ENCODE data around the gene MRFAP1L1. TPM values are rescaled to one million over a fixed set of nuclear protein-coding genes. Genes with fewer than 3 reads are reported as not detected.
A peak's percentile ranks its signal among the peaks of the same experiment; 100 is the strongest.

MRFAP1L1 gene
- total RNA-seq, 1 donor from 2014 or later, result 52.5 TPM

DNA sequence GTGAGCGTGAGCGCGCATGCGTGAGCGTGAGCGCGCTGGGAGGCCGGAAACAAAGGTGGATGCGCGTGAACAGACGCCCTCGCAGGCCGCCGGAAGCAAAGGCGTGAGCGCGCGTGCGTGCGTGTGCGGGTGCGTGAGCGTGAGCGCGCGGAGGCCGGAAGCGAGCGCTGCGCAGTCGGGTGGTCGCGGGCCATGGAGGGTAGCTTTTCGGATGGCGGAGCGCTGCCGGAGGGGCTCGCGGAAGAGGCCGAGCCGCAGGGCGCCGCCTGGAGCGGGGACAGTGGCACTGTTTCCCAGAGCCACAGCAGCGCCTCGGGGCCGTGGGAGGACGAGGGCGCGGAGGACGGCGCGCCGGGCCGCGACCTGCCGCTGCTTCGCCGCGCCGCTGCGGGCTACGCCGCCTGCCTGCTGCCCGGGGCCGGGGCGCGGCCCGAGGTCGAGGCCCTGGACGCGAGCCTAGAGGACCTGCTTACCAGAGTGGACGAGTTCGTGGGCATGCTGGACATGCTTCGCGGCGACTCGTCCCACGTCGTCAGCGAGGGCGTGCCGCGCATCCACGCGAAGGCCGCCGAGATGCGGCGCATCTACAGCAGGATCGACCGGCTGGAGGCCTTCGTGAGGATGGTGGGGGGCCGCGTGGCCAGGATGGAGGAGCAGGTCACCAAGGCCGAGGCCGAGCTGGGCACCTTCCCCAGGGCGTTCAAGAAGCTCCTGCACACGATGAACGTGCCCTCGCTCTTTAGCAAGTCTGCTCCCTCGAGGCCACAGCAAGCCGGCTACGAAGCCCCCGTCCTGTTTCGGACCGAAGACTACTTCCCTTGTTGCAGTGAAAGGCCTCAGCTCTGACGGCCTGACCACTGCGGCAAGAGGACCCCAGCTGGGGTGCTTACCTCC, 6.6 kb upstream of the MRFAP1L1 start, which contains the start of gene BLOC1S4:
BLOC1S4 (plus strand) TSS at position 157 of the 894 bp plus-strand sequence; CDS start at position 193, 36 bp downstream.
- DNase-seq (ENCODE audit: low spot score), result peak; percentile 88

DNA sequence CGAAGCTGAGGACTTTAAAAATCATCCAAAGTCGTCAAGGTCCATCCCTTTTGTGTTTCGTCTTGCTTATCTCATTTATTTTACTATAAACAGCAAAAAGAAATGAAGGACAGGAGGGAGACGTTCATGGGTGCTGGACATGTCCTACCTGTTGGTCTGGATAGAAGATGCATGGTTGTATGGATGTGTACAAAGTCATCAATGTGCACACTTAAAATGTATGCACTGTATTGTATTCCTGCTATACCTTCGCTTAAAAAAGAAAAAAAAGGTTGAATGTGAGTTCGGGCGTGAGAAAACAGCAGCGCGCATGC, 6.0 kb upstream of the MRFAP1L1 start:
- no peak for DNase-seq (ENCODE audit: low spot score)

DNA sequence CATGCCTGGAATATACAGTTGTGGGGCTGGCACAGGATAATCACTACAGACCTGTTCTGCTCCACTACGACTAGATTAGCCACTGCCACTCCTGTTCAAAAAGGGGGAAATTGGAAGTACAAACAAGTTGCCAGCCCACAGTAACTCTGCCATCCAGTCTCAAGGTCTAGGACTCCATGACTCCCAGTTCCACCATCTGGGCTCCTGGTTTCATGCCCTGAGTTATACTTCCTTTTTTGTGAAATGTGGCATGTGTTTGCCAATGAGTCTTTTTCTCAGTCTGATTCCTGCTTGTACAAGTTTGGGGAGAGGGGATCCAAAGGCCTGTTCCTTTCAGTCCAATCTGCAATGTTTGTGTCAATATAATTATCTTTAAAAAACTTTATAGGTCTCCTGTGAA, 5.3 kb upstream of the MRFAP1L1 start:
- no peak for DNase-seq (ENCODE audit: low spot score)

DNA sequence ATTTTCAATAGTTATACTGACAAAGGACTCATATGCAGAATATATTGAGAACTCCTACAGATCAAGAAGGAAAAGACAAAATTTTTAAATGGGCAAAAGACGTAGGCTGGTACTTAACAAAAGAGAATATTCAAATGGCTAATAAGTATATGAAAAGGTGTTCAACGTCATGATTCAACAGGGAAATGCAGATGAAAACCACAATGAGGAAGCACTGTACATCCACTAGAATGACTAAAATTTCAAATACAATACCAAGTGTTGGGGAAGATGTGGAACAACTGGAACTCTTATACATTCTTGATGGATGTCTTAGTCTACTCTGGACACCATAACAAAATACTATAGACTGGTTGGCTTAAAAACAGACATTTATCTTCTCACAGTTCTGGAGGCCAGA, 1.3 kb upstream of the MRFAP1L1 start:
- DNase-seq (ENCODE audit: low spot score), result no peak

DNA sequence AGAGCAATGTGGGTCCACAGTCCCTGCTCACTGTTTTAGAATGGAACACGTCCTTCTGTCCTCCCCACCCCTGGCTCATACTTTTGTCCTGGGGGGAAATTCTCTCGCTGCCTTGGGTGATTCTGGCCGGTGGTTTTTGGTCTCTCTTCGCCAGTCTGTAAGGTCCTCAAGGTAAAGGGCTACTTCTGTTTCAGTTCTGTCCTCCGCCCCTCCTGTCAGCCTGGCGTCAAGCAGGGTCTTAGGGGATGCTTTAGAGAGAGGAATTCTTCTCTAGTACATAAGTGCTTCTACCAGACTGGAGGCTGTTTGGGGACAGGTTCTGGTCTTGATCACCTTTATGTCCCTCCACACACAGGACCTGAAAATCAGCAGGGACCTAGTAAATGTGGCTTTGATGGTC, 617 bp upstream of the MRFAP1L1 start:
- no peak for DNase-seq (ENCODE audit: low spot score)

DNA sequence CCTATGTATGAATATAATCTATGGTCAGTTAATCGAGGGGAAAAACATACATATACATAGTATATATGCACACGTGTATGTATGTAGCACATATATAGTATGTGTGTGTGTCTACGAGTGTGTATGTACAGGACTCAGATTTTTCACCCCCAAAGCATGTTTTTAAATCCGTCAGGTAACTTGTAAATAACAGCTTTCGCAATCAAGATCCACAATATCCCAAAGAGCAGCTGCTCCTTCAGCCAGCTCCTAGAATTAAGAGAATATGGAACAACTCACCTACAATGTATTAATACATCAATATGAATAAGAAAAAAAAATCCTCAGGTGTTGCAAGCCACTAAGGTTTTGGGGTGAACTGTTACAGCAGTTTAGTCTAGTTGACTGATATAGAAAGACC, 3.5 kb downstream of the MRFAP1L1 start:
- no peak for DNase-seq (ENCODE audit: low spot score)

DNA sequence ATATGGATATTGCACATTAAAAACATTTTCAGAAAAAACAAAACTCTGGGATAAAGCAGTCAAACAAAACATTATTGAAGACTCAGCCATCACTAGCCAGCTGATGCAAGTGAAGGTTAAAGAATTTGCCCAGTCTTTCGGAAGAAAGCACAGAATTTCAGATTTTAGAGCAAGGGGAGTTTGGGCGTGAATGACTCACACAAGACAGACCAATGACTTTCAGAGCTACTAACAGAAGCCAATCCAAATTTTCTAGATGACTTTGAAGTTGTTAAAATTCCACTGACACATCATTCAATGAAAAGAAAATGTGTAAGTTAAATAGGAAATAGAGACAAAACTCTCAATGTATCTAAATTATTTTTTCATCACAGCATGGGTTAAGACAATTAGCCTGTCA, 4.0 kb downstream of the MRFAP1L1 start:
- DNase-seq (ENCODE audit: low spot score), result no peak

DNA sequence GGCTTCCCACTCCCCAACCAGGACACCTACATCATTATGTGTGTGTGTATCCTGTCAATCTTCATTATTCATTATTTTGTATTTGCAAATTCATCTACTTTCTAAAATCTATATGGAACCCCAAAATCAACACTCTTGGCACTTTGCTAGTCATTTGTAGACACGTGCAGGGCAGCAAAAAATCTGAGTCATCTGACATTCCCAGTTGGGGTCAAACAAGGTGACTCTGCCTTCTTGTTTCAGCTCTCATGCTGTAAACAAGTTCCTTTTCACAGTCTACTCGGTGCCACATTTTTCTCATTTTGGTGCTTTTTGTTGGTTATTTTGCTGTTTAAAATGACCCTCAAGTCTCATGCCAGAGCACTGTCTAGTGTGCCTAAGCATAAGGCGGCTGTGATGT, 5.9 kb downstream of the MRFAP1L1 start:
- no peak for DNase-seq (ENCODE audit: low spot score)

DNA sequence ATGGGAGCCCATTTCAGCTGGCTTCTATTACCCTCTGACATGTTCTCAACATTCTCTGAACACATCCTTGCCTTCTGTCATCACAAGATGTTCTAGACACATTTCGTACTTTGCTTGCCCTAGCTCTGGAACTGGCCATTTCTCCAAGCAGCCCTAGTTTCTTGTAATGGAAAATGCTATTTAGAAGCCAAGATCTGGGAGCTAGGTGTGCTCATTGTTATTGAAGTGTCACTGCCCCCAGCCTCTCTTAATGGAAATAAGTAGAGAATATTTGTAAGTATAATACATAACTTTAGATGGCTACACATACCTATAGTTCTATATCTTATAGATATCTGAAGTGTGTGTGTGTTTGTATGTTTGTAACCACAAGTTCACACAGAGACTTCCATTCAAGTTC, 6.9 kb downstream of the MRFAP1L1 start:
- DNase-seq (ENCODE audit: low spot score), result no peak

DNA sequence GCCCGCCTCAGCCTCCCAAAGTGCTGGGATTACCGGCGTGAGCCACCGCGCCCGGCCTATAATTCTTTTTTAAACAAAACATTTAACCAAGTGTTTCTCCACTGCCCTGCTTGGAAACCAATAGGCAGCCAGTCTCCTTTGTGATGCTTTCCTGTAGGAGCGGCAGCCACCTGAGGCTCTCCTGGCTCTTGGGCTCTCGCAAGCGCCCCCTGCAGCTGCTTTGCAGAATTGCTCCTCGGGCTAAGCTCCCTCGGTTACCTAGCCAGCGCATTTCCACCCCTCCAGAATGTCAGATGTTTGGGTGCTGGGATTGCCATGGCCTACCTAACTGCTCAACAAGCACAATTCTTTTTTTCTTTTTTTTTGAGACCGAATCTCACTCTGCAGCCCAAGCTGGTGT, 8.3 kb downstream of the MRFAP1L1 start:
- no peak for DNase-seq (ENCODE audit: low spot score)

DNA sequence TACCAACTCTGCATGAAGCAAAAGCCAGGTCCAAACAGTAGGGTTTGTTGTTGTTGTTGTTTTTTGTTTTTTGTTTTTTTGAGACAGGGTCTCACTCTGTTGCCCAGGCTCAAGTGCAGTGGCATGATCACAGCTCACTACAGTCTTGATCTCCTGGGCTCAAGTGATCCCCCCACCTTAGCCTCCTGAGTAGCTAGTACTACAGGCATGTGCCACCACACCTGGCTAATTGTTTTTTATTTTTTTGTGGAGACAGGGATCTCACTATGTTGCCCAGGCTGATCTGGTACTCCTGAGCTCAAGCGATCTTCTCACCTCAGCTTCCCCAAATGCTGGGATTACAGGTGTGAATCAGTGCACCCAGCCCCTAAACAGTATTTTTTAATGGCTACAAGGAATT, 9.8 kb downstream of the MRFAP1L1 start:
- DNase-seq (ENCODE audit: low spot score), result no peak

DNA sequence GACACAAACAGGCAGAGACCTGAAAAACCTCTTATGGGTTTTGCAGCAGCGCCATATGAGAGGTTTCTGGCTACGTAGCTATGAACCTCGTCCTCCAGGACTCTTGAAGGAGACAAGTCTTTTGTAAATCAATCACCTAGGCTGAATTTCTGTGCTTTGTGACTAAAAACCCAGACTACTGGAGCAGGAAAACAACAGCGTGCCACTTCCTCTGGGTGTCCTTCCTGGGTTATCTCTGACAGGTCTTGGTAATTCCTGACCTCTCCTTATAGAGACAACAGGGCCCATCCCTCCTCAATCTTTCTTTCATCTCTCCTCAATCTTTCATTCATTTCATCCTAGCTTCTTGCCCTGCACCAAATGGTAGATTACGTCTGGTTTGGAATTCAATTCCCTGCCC, 10.3 kb downstream of the MRFAP1L1 start:
- DNase-seq (ENCODE audit: low spot score), result no peak

DNA sequence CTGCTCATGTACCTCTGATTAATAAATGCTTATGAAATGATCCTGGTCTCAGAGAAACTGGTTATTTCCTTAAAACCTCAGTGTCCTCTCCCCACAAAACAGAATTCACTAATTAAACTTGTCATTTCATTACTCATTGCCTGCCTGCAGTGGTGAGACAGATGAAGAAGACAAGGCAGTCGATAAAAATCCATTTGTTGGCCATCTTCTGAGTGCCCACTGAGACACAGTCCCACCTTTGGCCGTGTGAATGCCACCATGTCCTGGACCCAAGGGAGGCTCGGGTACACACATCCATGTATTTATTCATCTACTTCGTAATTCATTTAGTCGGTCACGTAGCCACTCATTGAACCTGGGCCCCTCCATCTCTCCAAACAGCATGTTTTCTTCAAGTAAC, 12.5 kb downstream of the MRFAP1L1 start:
- no peak for DNase-seq (ENCODE audit: low spot score)

DNA sequence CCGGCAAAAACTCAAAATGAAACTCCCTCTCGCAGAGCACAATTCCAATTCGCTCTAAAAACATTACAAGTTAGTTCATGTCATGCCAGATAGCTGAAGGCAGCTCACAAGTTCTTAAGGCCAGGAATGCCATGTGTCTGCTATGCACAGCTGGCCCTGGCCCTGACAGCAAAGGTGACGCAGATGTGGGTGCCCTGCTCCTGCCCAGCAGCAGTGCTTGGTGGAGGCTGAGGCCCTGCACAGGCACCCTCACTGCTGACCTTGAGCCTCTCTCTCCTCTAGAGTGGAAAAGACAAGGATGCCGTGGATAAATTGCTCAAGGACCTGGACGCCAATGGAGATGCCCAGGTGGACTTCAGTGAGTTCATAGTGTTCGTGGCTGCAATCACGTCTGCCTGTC, 13.1 kb downstream of the MRFAP1L1 start:
- no peak for DNase-seq (ENCODE audit: low spot score)

DNA sequence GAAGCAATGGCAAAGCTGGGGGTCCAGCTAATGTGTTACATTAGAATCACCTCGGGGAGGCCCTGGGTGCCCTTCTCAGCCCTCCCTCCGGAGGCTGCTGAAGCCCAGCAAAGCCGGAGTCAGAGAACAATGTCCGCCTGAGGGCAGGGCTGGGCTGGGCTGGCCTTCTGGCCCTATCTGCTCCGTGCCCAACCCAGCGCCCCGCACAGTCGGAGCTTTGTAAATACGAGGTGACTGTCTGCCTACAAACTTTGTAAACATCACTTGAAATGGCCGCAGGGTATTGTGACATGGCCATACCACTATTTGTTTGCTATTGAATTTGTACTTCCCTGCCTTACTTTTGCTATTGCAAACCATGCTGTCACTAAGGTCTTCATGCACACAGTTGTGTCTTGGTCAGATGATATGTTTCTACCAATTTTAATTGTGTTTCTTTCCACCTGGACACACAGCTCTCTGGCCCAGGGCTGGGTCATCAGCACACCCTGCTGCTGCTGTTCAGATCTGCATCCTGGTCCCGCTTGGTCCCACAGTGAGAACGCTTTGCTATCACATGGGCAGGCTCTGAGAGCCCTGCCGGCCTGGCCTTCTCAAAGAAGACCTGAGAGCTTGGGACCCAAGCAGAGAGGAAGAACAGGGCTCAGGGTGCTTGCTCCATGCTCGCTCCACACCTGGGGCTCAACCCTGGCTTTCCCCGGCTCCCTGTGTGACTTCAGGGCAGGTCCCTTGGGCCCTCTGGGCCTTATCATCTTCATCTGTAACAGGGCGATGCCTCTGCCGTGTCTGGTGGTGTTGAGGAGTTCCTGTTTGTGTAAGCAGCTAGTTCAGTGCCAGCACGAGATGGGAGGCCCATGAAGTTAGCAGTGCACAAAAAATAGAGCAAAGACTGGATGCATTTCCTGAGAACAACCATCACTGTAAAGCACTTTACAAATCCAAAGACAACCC, 13.7 kb downstream of the MRFAP1L1 start:
- DNase-seq (ENCODE audit: low spot score), result peak; percentile 80

DNA sequence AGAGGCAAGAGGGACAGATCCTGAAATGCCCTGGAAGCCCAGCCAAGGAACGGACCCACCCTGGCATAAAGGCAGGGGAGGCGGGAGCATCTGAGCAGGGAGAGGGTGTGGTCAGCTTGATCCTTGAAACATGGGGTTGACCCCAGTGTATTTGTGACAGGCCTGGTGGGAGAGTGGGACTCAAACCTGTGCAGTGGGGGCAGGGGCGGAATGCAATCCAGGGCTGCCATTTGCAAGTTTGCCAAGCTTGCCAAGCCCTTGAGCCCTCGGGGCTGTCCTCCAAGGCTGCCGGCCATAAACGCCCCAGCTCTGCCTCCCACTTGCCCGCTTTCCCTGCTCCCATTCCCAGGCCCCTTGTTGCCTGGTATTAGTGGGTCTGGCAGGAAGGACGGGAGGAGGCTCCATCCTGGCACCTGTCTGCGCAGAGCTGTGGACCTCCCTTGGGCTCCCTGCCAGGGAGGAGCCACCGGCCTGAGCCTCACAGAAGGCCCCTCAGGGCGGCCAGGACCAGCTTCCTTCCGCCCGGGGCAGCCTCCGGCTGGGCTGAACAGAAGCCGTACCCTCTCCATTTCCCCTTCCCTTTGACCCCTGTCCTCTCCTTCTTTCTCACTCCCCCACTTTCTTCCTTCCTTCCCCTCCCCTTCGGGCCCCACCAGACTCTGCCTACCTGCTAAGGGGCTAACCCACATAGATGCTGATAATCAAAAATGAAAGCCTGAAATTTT, 15.3 kb downstream of the MRFAP1L1 start:
- DNase-seq (ENCODE audit: low spot score), result no peak

DNA sequence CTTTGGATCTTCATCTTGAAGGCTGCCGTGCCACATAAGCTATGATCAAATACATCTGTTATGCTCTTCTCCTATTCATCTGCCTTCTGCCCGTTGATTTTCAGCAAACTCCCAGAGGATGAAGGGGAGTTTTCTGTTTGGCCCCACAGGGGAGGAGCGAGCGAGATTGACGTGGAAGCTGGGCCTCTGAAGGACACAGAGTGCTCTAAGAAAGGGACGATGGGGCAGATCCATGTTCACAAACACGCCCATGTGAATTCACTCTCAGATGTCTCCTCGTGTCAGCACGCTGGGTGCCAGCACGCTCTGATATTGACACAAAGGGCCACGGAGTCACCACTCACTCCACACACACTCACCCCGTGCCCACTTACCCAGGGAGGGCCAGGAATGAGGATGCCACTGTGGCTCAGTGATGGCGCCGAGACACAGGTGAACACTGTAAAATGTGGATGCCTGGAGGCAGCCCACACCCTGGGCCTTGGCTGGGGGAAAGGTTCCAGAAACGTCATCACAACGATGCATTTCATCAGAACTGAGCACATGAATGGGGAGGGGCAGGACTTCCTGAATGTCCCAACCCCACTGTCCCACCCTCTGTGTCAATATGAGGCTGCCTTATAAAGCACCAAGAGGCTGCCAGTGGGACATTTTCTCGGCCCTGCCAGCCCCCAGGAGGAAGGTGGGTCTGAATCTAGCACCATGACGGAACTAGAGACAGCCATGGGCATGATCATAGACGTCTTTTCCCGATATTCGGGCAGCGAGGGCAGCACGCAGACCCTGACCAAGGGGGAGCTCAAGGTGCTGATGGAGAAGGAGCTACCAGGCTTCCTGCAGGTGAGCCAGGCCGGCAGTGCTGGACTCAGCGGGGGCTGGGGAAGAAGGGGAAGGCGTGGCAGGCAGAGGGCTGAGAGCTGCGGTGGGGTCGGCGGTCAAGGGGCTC, 16.2 kb downstream of the MRFAP1L1 start, which contains the start of gene S100P:
S100P (plus strand) TSS at position 648 of the 946 bp plus-strand sequence; CDS start at position 703, 55 bp downstream.
- peak; percentile 90 for DNase-seq (ENCODE audit: low spot score)

DNA sequence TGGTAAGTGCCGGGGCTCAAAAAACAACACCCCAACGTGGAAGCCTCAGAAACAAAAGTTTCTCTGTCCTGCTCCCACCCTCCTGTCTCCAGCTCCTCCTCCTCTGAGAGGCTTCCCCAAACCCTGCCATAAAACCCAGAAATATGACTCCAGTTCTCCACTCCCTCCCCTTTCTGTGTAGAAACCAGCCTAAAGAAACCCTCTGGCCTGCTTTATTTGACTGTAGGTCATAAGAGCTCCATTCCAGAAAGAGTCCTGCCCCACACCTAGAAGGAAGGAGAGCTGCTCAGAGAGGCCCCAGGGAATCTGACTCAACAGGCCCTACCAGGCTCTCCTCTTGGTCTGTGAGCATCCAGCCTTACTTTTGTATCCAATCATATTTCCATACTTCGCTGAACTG, 16.9 kb downstream of the MRFAP1L1 start:
- DNase-seq (ENCODE audit: low spot score), result peak; percentile 70

DNA sequence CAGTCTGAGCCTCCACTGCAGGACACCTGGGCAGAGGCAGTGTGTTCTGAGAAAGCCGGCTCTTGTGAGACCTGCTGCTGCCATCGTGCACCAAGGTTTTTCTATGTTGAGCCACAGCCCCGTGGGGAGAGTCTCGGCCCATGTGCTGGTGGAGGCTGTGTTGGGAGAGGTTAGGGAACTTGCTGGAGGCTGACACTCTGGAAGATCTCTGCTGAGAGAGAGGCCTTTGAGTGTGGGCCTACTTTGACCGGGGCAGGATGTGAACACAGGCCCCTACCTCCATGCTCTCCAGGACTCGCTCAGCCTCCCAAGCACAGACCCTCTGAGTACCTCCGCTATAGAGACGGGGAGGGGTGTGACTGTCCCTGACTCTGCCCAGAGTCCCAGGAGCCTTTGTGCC, 17.3 kb downstream of the MRFAP1L1 start:
- DNase-seq (ENCODE audit: low spot score), result no peak

DNA sequence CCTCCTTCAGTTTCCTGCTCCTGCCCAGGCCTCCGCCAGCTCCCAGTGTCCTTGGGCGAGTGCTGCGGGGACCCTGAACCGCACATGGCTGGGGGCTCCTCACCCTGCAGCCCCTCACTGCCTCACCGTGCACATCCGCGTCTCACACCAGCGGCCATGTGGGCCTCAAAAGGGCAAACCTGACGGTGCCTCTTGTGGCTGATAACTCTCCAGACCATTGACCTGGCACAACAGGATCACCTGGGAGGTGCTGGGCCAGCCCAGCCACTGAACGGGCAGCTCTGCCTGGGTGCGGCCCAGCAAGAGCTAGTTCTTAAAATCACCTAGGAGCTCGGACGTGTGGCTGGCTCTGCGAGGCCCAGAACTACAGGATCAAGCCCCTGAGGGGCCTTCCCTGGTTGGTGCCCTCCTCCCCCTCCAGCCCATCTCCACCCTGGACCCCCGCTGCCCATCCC, 20.1 kb downstream of the MRFAP1L1 start:
- no peak for DNase-seq (ENCODE audit: low spot score)

Measured in ureter (tissue), 1 donor.